HepG2 (cell line): ENCODE results near the gene CASP12. TPM values are rescaled to one million over a fixed set of nuclear protein-coding genes. Genes with fewer than 3 reads are reported as not detected.

ENCODE experiments used
- ATAC-seq: fragments of 200-7000 bp; cut with Tn5 transposase; 3 replicates; pipeline ENCODE4 v1.9.1; 2020; ENCODE audit warnings: mild to moderate bottlenecking, moderate library complexity
- BruUV-seq: library from RNA; stranded (reverse); fragments of 400-500 nt; replicated peaks from 2 replicates; lab custom pipeline; 2021; lab: Mats Ljungman, UMichigan
- CTCF ChIA-PET: fragments of 300-600 bp; formaldehyde crosslinking; extraction: SDS; loops from one replicate; lab custom pipeline; 2021; ENCODE audit warnings: low total read pairs, inconsistent platforms, low intra/inter-chr PET ratio; lab: Yijun Ruan, JAX
- POLR2A ChIA-PET: fragments of 350-600 bp; sonication (Branson Sonifier 250); formaldehyde crosslinking; loops from one replicate; lab custom pipeline; 2020; ENCODE audit warnings: antibody characterized with exemption, inconsistent platforms; lab: Yijun Ruan, JAX
- DNase-seq: peaks from one replicate; pipeline ENCODE4 v3.0.0-alpha.2; 2015; ENCODE audit warnings: low spot score
- FAIRE-seq: peaks from 3 replicates; lab custom pipeline; 2011; peaks lifted over from hg19 to GRCh38; lab: Jason Lieb, UNC
- H2AFZ ChIP-seq: one replicate; pipeline ENCODE4 v1.6.1; 2011; ENCODE audit warnings: low read length, inconsistent platforms
- H3K27ac ChIP-seq: fragments of 300-600 bp; 3 replicates; pipeline ENCODE4 v1.8.0; 2011; ENCODE audit warnings: mixed run types, mild to moderate bottlenecking, mixed read lengths, low read length, inconsistent platforms; ENCODE audit not compliant: insufficient read depth; ENCODE audit errors: extremely low read length
- H3K27me3 ChIP-seq, 2 experiments: fragments of 200-600 bp in 1 of 2; 2 replicates in 1 of 2; 3 replicates in 1 of 2; pipeline versions ENCODE4 v1.6.0 to v1.8.0; 2011; ENCODE audit warnings: low read length in 2 of 2, mild to moderate bottlenecking in 2 of 2, moderate library complexity in 2 of 2, inconsistent platforms in 1 of 2; ENCODE audit not compliant: insufficient read depth in 2 of 2, control insufficient read depth in 1 of 2
- H3K36me3 ChIP-seq, 2 experiments: fragments of 200-600 bp in 1 of 2; replicated peaks in 1 of 2; 2 replicates in 1 of 2; 3 replicates in 1 of 2; pipeline versions ENCODE4 v1.5.1 to v1.8.0; 2011; ENCODE audit warnings: low read length in 2 of 2, inconsistent platforms in 1 of 2; ENCODE audit not compliant: insufficient read depth in 2 of 2, control insufficient read depth in 1 of 2
- H3K4me1 ChIP-seq: 2 replicates; pipeline ENCODE4 v1.5.1; 2012; ENCODE audit warnings: low read length, inconsistent platforms; ENCODE audit not compliant: insufficient read depth
- H3K4me2 ChIP-seq: 2 replicates; pipeline ENCODE4 v1.6.0; 2011; ENCODE audit warnings: low read depth, low read length, inconsistent platforms
- H3K4me3 ChIP-seq, 3 experiments: fragments of 200-600 bp in 1 of 3; sonication (generic), shearing (Covaris generic) in 1 of 3; replicated peaks in 1 of 3; 2 replicates each; pipeline ENCODE4 v1.5.1; 2011 to 2016; ENCODE audit warnings: low read length in 3 of 3, inconsistent platforms in 2 of 3, low read depth in 2 of 3, mild to moderate bottlenecking in 2 of 3, control low read depth in 1 of 3, mixed read lengths in 1 of 3; ENCODE audit not compliant: insufficient read depth in 1 of 3
- H3K79me2 ChIP-seq: one replicate; pipeline ENCODE4 v1.6.1; 2011; ENCODE audit warnings: low read length, inconsistent platforms; ENCODE audit not compliant: insufficient read depth
- H3K9ac ChIP-seq: 2 replicates; pipeline ENCODE4 v1.6.0; 2011; ENCODE audit warnings: mild to moderate bottlenecking, low read depth, low read length, inconsistent platforms; ENCODE audit not compliant: insufficient read depth
- H3K9me3 ChIP-seq: 2 replicates; pipeline ENCODE4 v1.5.1; 2012; ENCODE audit warnings: mild to moderate bottlenecking, low read length
- H4K20me1 ChIP-seq: 2 replicates; pipeline ENCODE4 v1.6.0; 2011; ENCODE audit warnings: inconsistent platforms, mild to moderate bottlenecking, low read length, moderate library complexity; ENCODE audit not compliant: insufficient read depth
- GFI1 ChIP-seq: sonication (generic); formaldehyde crosslinking; IDR thresholded peaks from 2 replicates; pipeline ENCODE4 v1.5.0; 2020; ENCODE audit warnings: missing genetic modification reagents, mild to moderate bottlenecking, borderline replicate concordance
- GPN1 ChIP-seq: sonication (generic); formaldehyde crosslinking; IDR thresholded peaks from 2 replicates; pipeline ENCODE4 v1.5.1; 2020; ENCODE audit warnings: missing genetic modification reagents, borderline replicate concordance
- HDAC6 ChIP-seq: fragments of 200-600 bp; sonication (generic); IDR thresholded peaks from 2 replicates; pipeline ENCODE4 v1.7.0; 2017; ENCODE audit warnings: mild to moderate bottlenecking, antibody characterized with exemption, low read length, low read depth
- MIXL1 ChIP-seq: IDR thresholded peaks from 2 replicates; pipeline ENCODE4 v1.6.1; 2016
- ZNF781 ChIP-seq: sonication (generic); formaldehyde crosslinking; IDR thresholded peaks from 2 replicates; pipeline ENCODE4 v1.5.1; 2020; ENCODE audit warnings: borderline replicate concordance, mild to moderate bottlenecking, missing genetic modification reagents; ENCODE audit errors: not compliant biosample characterization
- in situ Hi-C: cut with HindIII; loops from 2 replicates; pipeline ENCODE4 v1.10.0; 2017; ENCODE audit warnings: low pct_unique_long_range_greater_than_20kb; ENCODE audit not compliant: extremely low pct_ligation_motif_present
- intact Hi-C: fragments of 100-400 bp; cut with micrococcal nuclease; formaldehyde crosslinking; loops from one replicate; pipeline ENCODE4 v1.10.0; 2022; ENCODE audit not compliant: unreplicated experiment
- polyA plus RNA-seq, 8 experiments: library from polyadenylated mRNA; depleted of rRNA in 3 of 8; stranded (reverse) in 7 of 8; unstranded in 1 of 8; fragments of >200 nt; fragmentation: Illumina TruSeq in 4 of 8; extraction: Trizol in 4 of 8; gene quantifications; 2 replicates each; pipeline versions ENCODE4 v1.2.1 to v1.2.3, GENCODE V29; 2011 to 2016; ENCODE audit warnings: low read depth in 4 of 8, missing spikeins in 1 of 8, mixed read lengths in 1 of 8; ENCODE audit not compliant: insufficient read depth in 1 of 8
- total RNA-seq, 5 experiments: library from RNA; depleted of rRNA; stranded (reverse); fragments of >200 nt; fragmentation: Illumina TruSeq; extraction: Trizol; gene quantifications; 2 replicates each; pipeline ENCODE4 v1.2.3, GENCODE V29; 2016; ENCODE audit warnings: low read depth in 1 of 5
- TF ChIP-seq, protein P1 (sequence below): sonication (generic); formaldehyde crosslinking; IDR thresholded peaks from 2 replicates; pipeline ENCODE4 v1.5.1; 2020; ENCODE audit warnings: mild to moderate bottlenecking, moderate library complexity, missing genetic modification reagents
- TF ChIP-seq, protein P2 (sequence below), 2 experiments: IDR thresholded peaks; 2 replicates each; pipeline ENCODE4 v1.6.1; 2011 to 2012; ENCODE audit warnings: low read length in 2 of 2, borderline replicate concordance in 1 of 2, low read depth in 1 of 2, mild to moderate bottlenecking in 1 of 2, moderate library complexity in 1 of 2

CASP12 gene
- total and polyA plus RNA-seq, 2 of the 13 experiments (the other 11 are each of a cell fraction or from before 2014, with no cell fraction given): not detected

DNA sequence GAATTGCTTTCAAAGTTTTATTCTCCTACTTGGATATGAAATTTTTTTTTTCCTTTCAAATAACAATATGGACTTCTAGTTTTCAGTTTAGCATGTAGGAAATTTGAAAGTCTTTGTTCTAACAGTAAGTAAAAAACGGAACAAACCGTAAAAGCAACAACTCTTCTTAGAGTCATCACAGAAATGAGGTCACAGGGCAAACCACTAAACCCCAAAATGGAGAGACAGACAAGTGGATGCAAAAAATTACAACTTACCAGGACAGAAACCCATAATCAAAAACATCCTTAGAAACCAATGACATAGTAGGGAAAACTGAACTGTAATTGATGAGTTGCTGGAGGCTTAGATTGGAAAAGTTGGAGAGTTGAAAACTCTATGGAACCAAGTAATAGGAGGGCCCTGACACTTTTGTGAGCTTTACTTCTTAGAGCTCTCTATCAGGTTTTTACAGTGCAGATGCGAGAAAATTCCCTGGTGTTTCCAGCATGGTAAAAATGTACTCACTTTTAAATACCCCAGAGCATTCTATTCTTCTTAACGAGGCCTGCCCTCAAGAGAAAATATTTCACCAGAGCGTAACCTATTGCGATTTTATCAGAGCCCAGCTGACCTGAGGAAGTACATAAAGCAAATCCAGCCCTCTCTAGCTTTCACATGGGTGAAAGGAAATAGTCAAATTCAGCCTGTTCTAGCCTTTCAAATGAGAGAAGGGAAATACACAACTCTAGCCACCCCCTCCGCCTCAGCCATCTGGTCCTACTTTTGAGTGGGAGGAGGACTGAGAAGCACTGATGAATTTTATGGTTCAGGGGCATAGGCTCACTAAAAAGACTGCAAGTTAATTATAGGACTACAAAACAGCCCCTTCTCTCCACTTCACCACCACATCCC, 39.1 kb downstream of the CASP12 start (continued):
- TF ChIP-seq, protein P1, sequence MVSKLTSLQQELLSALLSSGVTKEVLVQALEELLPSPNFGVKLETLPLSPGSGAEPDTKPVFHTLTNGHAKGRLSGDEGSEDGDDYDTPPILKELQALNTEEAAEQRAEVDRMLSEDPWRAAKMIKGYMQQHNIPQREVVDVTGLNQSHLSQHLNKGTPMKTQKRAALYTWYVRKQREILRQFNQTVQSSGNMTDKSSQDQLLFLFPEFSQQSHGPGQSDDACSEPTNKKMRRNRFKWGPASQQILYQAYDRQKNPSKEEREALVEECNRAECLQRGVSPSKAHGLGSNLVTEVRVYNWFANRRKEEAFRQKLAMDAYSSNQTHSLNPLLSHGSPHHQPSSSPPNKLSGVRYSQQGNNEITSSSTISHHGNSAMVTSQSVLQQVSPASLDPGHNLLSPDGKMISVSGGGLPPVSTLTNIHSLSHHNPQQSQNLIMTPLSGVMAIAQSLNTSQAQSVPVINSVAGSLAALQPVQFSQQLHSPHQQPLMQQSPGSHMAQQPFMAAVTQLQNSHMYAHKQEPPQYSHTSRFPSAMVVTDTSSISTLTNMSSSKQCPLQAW (CRISPR knock-in tag): no peak

DNA sequence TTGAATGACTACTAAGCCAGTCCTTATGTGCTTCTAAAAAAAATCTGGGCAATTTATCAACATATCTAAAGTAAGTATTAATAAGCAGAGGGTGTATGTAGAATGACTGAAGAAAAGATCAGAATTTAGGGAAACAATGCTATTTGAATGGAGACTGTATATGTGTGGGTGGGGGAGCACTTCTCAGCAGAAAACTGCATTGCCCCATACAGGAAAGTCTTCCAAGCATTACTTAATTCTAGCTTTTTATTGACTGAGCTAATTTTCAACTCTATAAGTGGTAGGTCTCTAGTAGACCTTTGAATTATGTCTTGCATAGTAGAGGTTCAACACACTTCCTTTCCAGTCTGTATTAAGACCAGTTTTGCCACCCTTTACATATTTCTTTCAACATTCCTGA, 41.7 kb downstream of the CASP12 start:
- H3K9ac ChIP-seq: no peak overlapping the region
- FAIRE-seq (no peak), ATAC-seq (no peak), DNase-seq (no peak)
- ChIA-PET CTCF (no interaction called here), POLR2A (no interaction called here)
- H4K20me1 ChIP-seq: no peaks in the 10 kb centered on the region
- no peaks in the 10 kb centered on the region for H3K36me3 ChIP-seq
- H3K27ac ChIP-seq: no peak overlapping the region
- H3K9me3 ChIP-seq: no peaks in the 10 kb centered on the region
- no peak overlapping the region for H2AFZ ChIP-seq
- H3K79me2 ChIP-seq: no peaks in the 10 kb centered on the region
- no TSS peak for BruUV-seq
- H3K4me3 ChIP-seq: no peak overlapping the region
- no peak overlapping the region for H3K4me2 ChIP-seq
- no peaks in the 10 kb centered on the region for H3K27me3 ChIP-seq
- intact Hi-C loops: no loop called here
- TF ChIP-seq GFI1 (CRISPR knock-in tag): no peak
- no peak for TF ChIP-seq GPN1
- TF ChIP-seq HDAC6: no peak
- no peak for TF ChIP-seq MIXL1 (CRISPR knock-in tag)
- TF ChIP-seq ZNF781 (CRISPR knock-in tag): no peak
- TF ChIP-seq, protein P2, sequence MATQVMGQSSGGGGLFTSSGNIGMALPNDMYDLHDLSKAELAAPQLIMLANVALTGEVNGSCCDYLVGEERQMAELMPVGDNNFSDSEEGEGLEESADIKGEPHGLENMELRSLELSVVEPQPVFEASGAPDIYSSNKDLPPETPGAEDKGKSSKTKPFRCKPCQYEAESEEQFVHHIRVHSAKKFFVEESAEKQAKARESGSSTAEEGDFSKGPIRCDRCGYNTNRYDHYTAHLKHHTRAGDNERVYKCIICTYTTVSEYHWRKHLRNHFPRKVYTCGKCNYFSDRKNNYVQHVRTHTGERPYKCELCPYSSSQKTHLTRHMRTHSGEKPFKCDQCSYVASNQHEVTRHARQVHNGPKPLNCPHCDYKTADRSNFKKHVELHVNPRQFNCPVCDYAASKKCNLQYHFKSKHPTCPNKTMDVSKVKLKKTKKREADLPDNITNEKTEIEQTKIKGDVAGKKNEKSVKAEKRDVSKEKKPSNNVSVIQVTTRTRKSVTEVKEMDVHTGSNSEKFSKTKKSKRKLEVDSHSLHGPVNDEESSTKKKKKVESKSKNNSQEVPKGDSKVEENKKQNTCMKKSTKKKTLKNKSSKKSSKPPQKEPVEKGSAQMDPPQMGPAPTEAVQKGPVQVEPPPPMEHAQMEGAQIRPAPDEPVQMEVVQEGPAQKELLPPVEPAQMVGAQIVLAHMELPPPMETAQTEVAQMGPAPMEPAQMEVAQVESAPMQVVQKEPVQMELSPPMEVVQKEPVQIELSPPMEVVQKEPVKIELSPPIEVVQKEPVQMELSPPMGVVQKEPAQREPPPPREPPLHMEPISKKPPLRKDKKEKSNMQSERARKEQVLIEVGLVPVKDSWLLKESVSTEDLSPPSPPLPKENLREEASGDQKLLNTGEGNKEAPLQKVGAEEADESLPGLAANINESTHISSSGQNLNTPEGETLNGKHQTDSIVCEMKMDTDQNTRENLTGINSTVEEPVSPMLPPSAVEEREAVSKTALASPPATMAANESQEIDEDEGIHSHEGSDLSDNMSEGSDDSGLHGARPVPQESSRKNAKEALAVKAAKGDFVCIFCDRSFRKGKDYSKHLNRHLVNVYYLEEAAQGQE (IDR thresholded peaks at IDR 0.05; ENCODE audit: borderline replicate concordance in 1 of 2, low read depth in 1 of 2, low read length in 2 of 2): no peak
- in situ Hi-C loops: no loop called here
- no peaks in the 10 kb centered on the region for H3K4me1 ChIP-seq
